Measurements from ENCODE around the gene C11orf21.

The C11orf21 gene

GRCh38 chr11:2280208-2280607, 21.5 kb downstream of the C11orf21 start:
- CTCF ChIA-PET: interaction anchor here (0.7 kb wide), 1 partner anchor 139 kb away, joined by 3 read pairs; no protein-coding TSS in a partner anchor
- DNase-seq (ENCODE audit: low spot score): no peak
- no peak for TF ChIP-seq CTCF (conservative IDR thresholded peaks at IDR 0.05; ENCODE audit: low read depth)
- POLR2A ChIA-PET (ENCODE audit: low non-redundant PET): no interaction called here
- H3K27ac ChIP-seq: no peak overlapping the region

GRCh38 chr11:2277933-2278523, 23.7 kb downstream of the C11orf21 start:
- no peak overlapping the region for H3K27ac ChIP-seq
- no peak for DNase-seq (ENCODE audit: low spot score)
- TF ChIP-seq CTCF (conservative IDR thresholded peaks at IDR 0.05; ENCODE audit: low read depth): no peak
- POLR2A ChIA-PET (ENCODE audit: low non-redundant PET): no interaction called here
- CTCF ChIA-PET: interaction anchor here (0.6 to 0.7 kb wide), 2 partner anchors 112 to 1078 kb away, joined by 3 read pairs; no protein-coding TSS in a partner anchor

GRCh38 chr11:2277008-2277346, 24.7 kb downstream of the C11orf21 start:
- no peak for TF ChIP-seq CTCF (conservative IDR thresholded peaks at IDR 0.05; ENCODE audit: low read depth)
- no peak for DNase-seq (ENCODE audit: low spot score)
- ChIA-PET POLR2A (ENCODE audit: low non-redundant PET) (no interaction called here), CTCF (interaction anchor here (0.7 to 1.9 kb wide), 2 partner anchors 22 to 27 kb away, joined by 3 to 8 read pairs; no protein-coding TSS in a partner anchor)
- no peak overlapping the region for H3K27ac ChIP-seq

- no peak for DNase-seq (ENCODE audit: low spot score)
- no peak overlapping the region for H3K27ac ChIP-seq
- no peak for TF ChIP-seq CTCF (conservative IDR thresholded peaks at IDR 0.05; ENCODE audit: low read depth)
- ChIA-PET CTCF (interaction anchor here (0.7 to 1.9 kb wide), 3 partner anchors 23 to 29 kb away, joined by 3 to 8 read pairs (median 3); no protein-coding TSS in a partner anchor), POLR2A (ENCODE audit: low non-redundant PET) (no interaction called here)
These were observed 25.3 kb downstream of the C11orf21 start for GRCh38 chr11:2276280-2277007.

GRCh38 chr11:2275334-2276279, 26.1 kb downstream of the C11orf21 start:
- no peak for DNase-seq (ENCODE audit: low spot score)
- ChIA-PET CTCF (interaction anchor here (0.7 to 1.9 kb wide), 4 partner anchors 24 to 110 kb away, joined by 3 to 8 read pairs (median 3); no protein-coding TSS in a partner anchor), POLR2A (ENCODE audit: low non-redundant PET) (no interaction called here)
- TF ChIP-seq CTCF (conservative IDR thresholded peaks at IDR 0.05; ENCODE audit: low read depth): no peak
- H3K27ac ChIP-seq: no peak overlapping the region

GRCh38 chr11:2273771-2274170, 27.9 kb downstream of the C11orf21 start:
- POLR2A ChIA-PET (ENCODE audit: low non-redundant PET): no interaction called here
- TF ChIP-seq CTCF (conservative IDR thresholded peaks at IDR 0.05; ENCODE audit: low read depth): no peak
- no peak overlapping the region for H3K27ac ChIP-seq
- CTCF ChIA-PET: no interaction called here
- DNase-seq (ENCODE audit: low spot score): no peak

All from RWPE1 (cell line).